Naive thymus-derived CD4-positive, alpha-beta T cell (primary cell): ENCODE results near the gene CHURC1. TPM values are rescaled to one million over a fixed set of nuclear protein-coding genes. Genes with fewer than 3 reads are reported as not detected.

ENCODE experiments used
- ATAC-seq: fragments of 150-1000 bp; cut with Tn5 transposase; 2 replicates; pipeline ENCODE4 v1.10.0; 2021; ENCODE audit warnings: mild to moderate bottlenecking, moderate library complexity
- CTCF ChIA-PET: fragments of 350-600 bp; sonication (Branson Sonifier 250); formaldehyde crosslinking; loops from one replicate; lab custom pipeline; 2021; ENCODE audit warnings: antibody characterized with exemption; lab: Charles Lee
- POLR2A ChIA-PET: fragments of 350-600 bp; sonication (Branson Sonifier 250); formaldehyde crosslinking; loops from one replicate; lab custom pipeline; 2021; ENCODE audit warnings: antibody characterized with exemption, inconsistent platforms; lab: Charles Lee
- DNase-seq, 9 donors: peaks; one replicate each; pipeline versions ENCODE4 v3.0.0 to v3.0.0-alpha.2; 2020 to 2022; ENCODE audit warnings: mixed read lengths in 1 of 9
- H3K27ac ChIP-seq: one replicate; pipeline ENCODE4 v1.7.0; 2013; ENCODE audit warnings: mild to moderate bottlenecking, low read depth, low read length, moderate library complexity
- H3K27me3 ChIP-seq, 2 donors: one replicate each; pipeline ENCODE4 v1.7.0; 2013; ENCODE audit warnings: low read length in 2 of 2, mild to moderate bottlenecking in 2 of 2, moderate library complexity in 2 of 2; ENCODE audit not compliant: control insufficient read depth in 2 of 2, insufficient read depth in 2 of 2
- H3K36me3 ChIP-seq, 3 experiments: 1 replicate in 2 of 3; 2 replicates in 1 of 3; pipeline ENCODE4 v1.7.0; 2013; ENCODE audit warnings: low read length in 3 of 3, mild to moderate bottlenecking in 3 of 3, moderate library complexity in 1 of 3; ENCODE audit not compliant: insufficient read depth in 3 of 3, control insufficient read depth in 2 of 3
- H3K4me1 ChIP-seq, 2 donors: one replicate each; pipeline ENCODE4 v1.7.0; 2013; ENCODE audit warnings: low read length in 2 of 2, mild to moderate bottlenecking in 2 of 2, moderate library complexity in 1 of 2; ENCODE audit not compliant: control insufficient read depth in 2 of 2, insufficient read depth in 2 of 2
- H3K4me3 ChIP-seq: 2 replicates; pipeline ENCODE4 v1.7.0; 2013; ENCODE audit warnings: mild to moderate bottlenecking, low read length
- H3K9me3 ChIP-seq, 3 experiments: 1 replicate in 2 of 3; 2 replicates in 1 of 3; pipeline ENCODE4 v1.7.0; 2013; ENCODE audit warnings: low read length in 3 of 3; ENCODE audit not compliant: control insufficient read depth in 2 of 3
- H3K27ac Mint-ChIP-seq, 9 donors: one replicate each; pipeline ENCODE4 v1.8.0; 2020 to 2022; ENCODE audit warnings: mixed read lengths in 9 of 9, mild to moderate bottlenecking in 8 of 9, moderate library complexity in 5 of 9, inconsistent platforms in 2 of 9
- H3K27me3 Mint-ChIP-seq, 5 donors: one replicate each; pipeline ENCODE4 v1.8.0; 2021 to 2022; ENCODE audit warnings: mixed read lengths in 5 of 5, mild to moderate bottlenecking in 1 of 5
- H3K36me3 Mint-ChIP-seq, 5 donors: one replicate each; pipeline ENCODE4 v1.8.0; 2020 to 2022; ENCODE audit warnings: mixed read lengths in 5 of 5, mild to moderate bottlenecking in 3 of 5, inconsistent platforms in 1 of 5
- H3K4me1 Mint-ChIP-seq, 7 donors: one replicate each; pipeline ENCODE4 v1.8.0; 2020 to 2022; ENCODE audit warnings: mixed read lengths in 7 of 7, mild to moderate bottlenecking in 3 of 7, inconsistent platforms in 1 of 7
- H3K4me3 Mint-ChIP-seq, 10 donors: one replicate each; pipeline ENCODE4 v1.8.0; 2020 to 2022; ENCODE audit warnings: mild to moderate bottlenecking in 10 of 10, mixed read lengths in 10 of 10, moderate library complexity in 6 of 10, inconsistent platforms in 2 of 10
- H3K9me3 Mint-ChIP-seq, 11 donors: one replicate each; pipeline ENCODE4 v1.8.0; 2020 to 2022; ENCODE audit warnings: mixed read lengths in 11 of 11, mild to moderate bottlenecking in 4 of 11, inconsistent platforms in 1 of 11, moderate library complexity in 1 of 11
- intact Hi-C, 2 donors: fragments of 100-400 bp; cut with micrococcal nuclease; formaldehyde crosslinking; loops; one replicate each; pipeline ENCODE4 v1.15.1; 2023
- polyA plus RNA-seq, 2 donors: library from polyadenylated mRNA; unstranded; fragments of 300-500 nt; fragmentation: Illumina TruSeq; gene quantifications; one replicate each; pipeline ENCODE4 v1.2.3, GENCODE V29; 2021
- total RNA-seq, 6 experiments: library from RNA in 5 of 6; stranded (reverse) in 5 of 6; gene quantifications; 1 replicate in 5 of 6; 2 replicates in 1 of 6; pipeline ENCODE4 v1.2.3 and lab custom pipeline; 2021 to 2026

The CHURC1 gene
- total and polyA plus RNA-seq, 7 experiments from 2014 or later, result 71.9 to 204 (median 108) TPM

GRCh38 chr14:64937171-64937820, 23.0 kb downstream of the CHURC1 start:
- peaks cover 8 to 40% (median 17%) of the 10 kb centered on the region in 3 experiments for H3K36me3 ChIP-seq
- Mint-ChIP-seq H3K4me1 (peaks cover 35 to 89% (median 79%) of the 10 kb centered on the region in 7 donors), H3K36me3 (peaks cover 3 to 56% (median 32%) of the 10 kb centered on the region in 5 donors), H3K9me3 (no peaks in the 10 kb centered on the region), H3K4me3 (peak overlapping the region in 1 of 10 donors; percentile 7), H3K27me3 (no peaks in the 10 kb centered on the region), H3K27ac (peak overlapping the region in 7 of 9 donors; percentile 25 to 84 (median 73))
- no peak overlapping the region for H3K4me3 ChIP-seq
- no peak overlapping the region for H3K27ac ChIP-seq
- H3K9me3 ChIP-seq, result no peaks in the 10 kb centered on the region
- ATAC-seq, result no peak
- ChIA-PET POLR2A (interaction anchor here (0.8 to 2.6 kb wide), 4 partner anchors 9 to 23 kb away, joined by 4 to 16 read pairs (median 4); partner anchors contain the start of gene CHURC1), CTCF (interaction anchor here (0.8 to 1.6 kb wide), 6 partner anchors 12 to 113 kb away, joined by 3 to 9 read pairs (median 3); partner anchors contain the start of gene CHURC1)
- no peak for DNase-seq
- peaks cover 0 to 3% of the 10 kb centered on the region in 2 donors for H3K4me1 ChIP-seq
- no peaks in the 10 kb centered on the region for H3K27me3 ChIP-seq
- intact Hi-C loops, result loop anchor here in 1 of 2 donors (1.0 kb wide), 2 partner anchors 8 to 9 kb away; no protein-coding TSS in a partner anchor

DNA sequence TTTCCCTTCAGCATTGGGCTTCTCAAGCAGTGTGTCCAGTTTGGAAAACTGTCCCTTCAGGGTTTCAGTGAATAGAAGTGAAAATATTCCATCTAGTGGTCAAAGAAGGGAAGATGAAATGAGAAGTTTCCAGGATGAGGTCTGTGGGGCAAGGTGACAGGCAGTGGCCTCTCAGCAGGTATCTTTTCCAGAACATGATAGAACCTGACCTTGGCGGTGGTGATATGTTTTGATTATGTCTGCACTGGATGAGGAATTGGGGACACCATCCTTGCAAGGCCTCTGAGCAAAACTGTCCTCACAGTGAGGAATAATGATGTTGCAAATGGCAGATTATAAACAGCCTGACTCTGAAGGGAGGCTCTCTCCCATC, 23.6 kb downstream of the CHURC1 start:
- ChIA-PET POLR2A (interaction anchor here (1.7 kb wide), 1 partner anchor 10 kb away, joined by 4 read pairs; no protein-coding TSS in a partner anchor), CTCF (interaction anchor here (1.0 kb wide), 1 partner anchor 46 kb away, joined by 3 read pairs; no protein-coding TSS in a partner anchor)
- peak overlapping the region in 1 of 10 donors; percentile 34 for H3K4me3 Mint-ChIP-seq
- DNase-seq (no peak), ATAC-seq (no peak)
- intact Hi-C loops, result loop anchor here in 1 of 2 donors (1.0 to 2.0 kb wide), 3 partner anchors 7 to 17 kb away; no protein-coding TSS in a partner anchor
- no peaks in the 10 kb centered on the region for H3K9me3 Mint-ChIP-seq
- Histone ChIP-seq H3K36me3 (peaks cover 3 to 34% (median 13%) of the 10 kb centered on the region in 3 experiments), H3K27me3 (no peaks in the 10 kb centered on the region), H3K27ac (no peak overlapping the region), H3K4me1 (no peaks in the 10 kb centered on the region), H3K9me3 (no peaks in the 10 kb centered on the region), H3K4me3 (no peak overlapping the region)
- H3K27me3 Mint-ChIP-seq, result no peaks in the 10 kb centered on the region
- H3K36me3 Mint-ChIP-seq, result peaks cover 3 to 51% (median 30%) of the 10 kb centered on the region in 5 donors
- H3K27ac Mint-ChIP-seq, result peak overlapping the region in 7 of 9 donors; percentile 25 to 84 (median 69)
- H3K4me1 Mint-ChIP-seq, result peaks cover 37 to 92% (median 83%) of the 10 kb centered on the region in 7 donors

- Mint-ChIP-seq H3K27ac (peak overlapping the region in 8 of 9 donors; percentile 11 to 89 (median 74)), H3K9me3 (no peaks in the 10 kb centered on the region), H3K27me3 (no peaks in the 10 kb centered on the region), H3K4me3 (peak overlapping the region in 4 of 10 donors; percentile 6 to 25 (median 16)), H3K36me3 (peaks cover 3 to 54% (median 28%) of the 10 kb centered on the region in 5 donors), H3K4me1 (peaks cover 42 to 100% (median 88%) of the 10 kb centered on the region in 7 donors)
- no peak overlapping the region for H3K27ac ChIP-seq
- no peak overlapping the region for H3K4me3 ChIP-seq
- peaks cover 0 to 21% (median 3%) of the 10 kb centered on the region in 3 experiments for H3K36me3 ChIP-seq
- intact Hi-C loops, result loop anchor here in 1 of 2 donors (2.0 kb wide), 1 partner anchor 16 kb away; no protein-coding TSS in a partner anchor
- peaks cover 0 to 5% of the 10 kb centered on the region in 2 donors for H3K4me1 ChIP-seq
- H3K9me3 ChIP-seq, result no peaks in the 10 kb centered on the region
- ChIA-PET CTCF (interaction anchor here (1.9 kb wide), 1 partner anchor 48 kb away, joined by 5 read pairs; no protein-coding TSS in a partner anchor), POLR2A (interaction anchor here (1.5 kb wide), 1 partner anchor 24 kb away, joined by 5 read pairs; no protein-coding TSS in a partner anchor)
- ATAC-seq (no peak), DNase-seq (peak in 1 of 9 donors; percentile 6)
- no peaks in the 10 kb centered on the region for H3K27me3 ChIP-seq
Observed at GRCh38 chr14:64938972-64939816, 24.9 kb downstream of the CHURC1 start.

DNA sequence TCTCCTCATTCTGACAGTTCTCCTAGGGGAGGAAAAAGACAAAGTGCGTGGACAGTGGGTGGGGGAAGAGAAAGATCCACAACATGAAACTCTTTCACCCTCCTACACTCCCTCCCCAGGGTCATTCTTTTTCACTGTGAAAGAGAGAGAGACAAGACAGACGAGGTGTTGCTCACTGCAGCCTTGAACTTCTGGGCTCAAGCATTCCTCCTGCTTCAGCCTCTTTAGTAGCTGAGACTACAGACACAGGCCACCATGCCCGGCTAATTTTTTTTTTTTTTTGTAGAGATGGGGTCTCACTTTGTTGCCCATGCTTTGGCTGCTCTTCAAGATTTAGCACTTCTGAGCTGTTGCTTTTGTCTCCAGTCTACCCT, 25.5 kb downstream of the CHURC1 start:
- H3K9me3 ChIP-seq, result no peaks in the 10 kb centered on the region
- H3K27ac Mint-ChIP-seq, result peak overlapping the region in 7 of 9 donors; percentile 36 to 89 (median 75)
- peak in 1 of 9 donors; percentile 0 for DNase-seq
- ATAC-seq, result no peak
- H3K36me3 ChIP-seq, result peaks cover 0 to 18% (median 3%) of the 10 kb centered on the region in 3 experiments
- intact Hi-C loops, result loop anchor here in 1 of 2 donors (2.0 to 5.0 kb wide), 2 partner anchors 15 to 33 kb away; no protein-coding TSS in a partner anchor
- peaks cover 3 to 48% (median 22%) of the 10 kb centered on the region in 5 donors for H3K36me3 Mint-ChIP-seq
- H3K27me3 Mint-ChIP-seq, result no peaks in the 10 kb centered on the region
- peak overlapping the region in 1 of 10 donors; percentile 28 for H3K4me3 Mint-ChIP-seq
- no peak overlapping the region for H3K4me3 ChIP-seq
- no peaks in the 10 kb centered on the region for H3K27me3 ChIP-seq
- H3K4me1 ChIP-seq, result peaks cover 0 to 10% of the 10 kb centered on the region in 2 donors
- H3K27ac ChIP-seq, result no peak overlapping the region
- ChIA-PET CTCF (interaction anchor here (1.9 kb wide), 1 partner anchor 48 kb away, joined by 5 read pairs; no protein-coding TSS in a partner anchor), POLR2A (interaction anchor here (1.0 kb wide), 1 partner anchor 13 kb away, joined by 7 read pairs; no protein-coding TSS in a partner anchor)
- H3K4me1 Mint-ChIP-seq, result peaks cover 40 to 99% (median 87%) of the 10 kb centered on the region in 7 donors
- H3K9me3 Mint-ChIP-seq, result no peaks in the 10 kb centered on the region

DNA sequence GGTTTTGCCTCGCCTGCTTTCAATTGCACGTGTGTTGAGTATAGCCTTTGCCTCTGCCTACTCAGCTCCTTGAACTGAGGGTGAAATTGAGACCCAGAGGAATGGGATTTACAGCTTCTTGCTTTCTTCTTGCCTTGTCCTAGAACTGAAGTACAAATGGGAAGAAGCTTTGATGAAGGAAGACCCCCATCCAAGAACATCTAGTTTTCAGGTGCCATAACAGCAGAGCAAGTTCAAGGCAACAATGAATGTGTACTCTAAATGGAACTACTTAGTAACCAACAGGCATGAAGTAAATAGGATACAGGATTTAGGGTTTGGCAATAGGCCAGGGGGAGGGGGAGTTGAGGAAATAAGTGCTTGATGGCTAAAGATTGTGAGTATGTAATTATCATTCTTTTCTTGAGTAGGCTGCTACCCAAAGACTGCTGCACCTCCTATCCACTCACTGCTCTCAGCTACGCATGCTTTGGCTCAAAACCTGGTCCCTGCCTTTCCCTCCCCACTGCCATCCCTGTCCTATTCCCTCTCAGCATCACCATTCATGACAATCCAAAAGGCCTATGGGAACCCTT, 26.2 kb downstream of the CHURC1 start:
- ChIA-PET CTCF (interaction anchor here (1.9 kb wide), 1 partner anchor 49 kb away, joined by 5 read pairs; no protein-coding TSS in a partner anchor), POLR2A (interaction anchor here (0.5 to 1.1 kb wide), 3 partner anchors 13 to 47 kb away, joined by 3 to 7 read pairs (median 4); partner anchors contain the start of gene FNTB)
- H3K36me3 ChIP-seq, result peaks cover 0 to 21% (median 3%) of the 10 kb centered on the region in 3 experiments
- ATAC-seq, result no peak
- intact Hi-C loops, result loop anchor here in 1 of 2 donors (5.0 kb wide), 1 partner anchor 33 kb away; no protein-coding TSS in a partner anchor
- Mint-ChIP-seq H3K27me3 (no peaks in the 10 kb centered on the region), H3K4me3 (peak overlapping the region in 2 of 10 donors; percentile 10 to 28), H3K27ac (peak overlapping the region in 8 of 9 donors; percentile 12 to 88 (median 76)), H3K4me1 (peaks cover 35 to 97% (median 86%) of the 10 kb centered on the region in 7 donors), H3K36me3 (peaks cover 8 to 49% (median 18%) of the 10 kb centered on the region in 5 donors), H3K9me3 (no peaks in the 10 kb centered on the region)
- peaks cover 0 to 10% of the 10 kb centered on the region in 2 donors for H3K4me1 ChIP-seq
- peak in 1 of 9 donors; percentile 8 for DNase-seq
- H3K4me3 ChIP-seq, result no peak overlapping the region
- no peak overlapping the region for H3K27ac ChIP-seq
- no peaks in the 10 kb centered on the region for H3K27me3 ChIP-seq
- no peaks in the 10 kb centered on the region for H3K9me3 ChIP-seq
